HG03045 (cell line): ENCODE data around the gene TGFBR3.

Experiments used
- ATAC-seq: cut with Tn5 transposase; IDR thresholded peaks from one replicate; pipeline ENCODE4 v1.9.1; 2021; ENCODE audit warnings: mild to moderate bottlenecking, moderate library complexity; ENCODE audit not compliant: unreplicated experiment

Gene TGFBR3

GRCh38 chr1:91718368-91718767, 167.6 kb downstream of the TGFBR3 start:
- ATAC-seq = no peak

GRCh38 chr1:91717839-91718238, 168.1 kb downstream of the TGFBR3 start:
- ATAC-seq = no peak

- no peak for ATAC-seq
Measured at GRCh38 chr1:91716339-91716738, 169.6 kb downstream of the TGFBR3 start.

DNA sequence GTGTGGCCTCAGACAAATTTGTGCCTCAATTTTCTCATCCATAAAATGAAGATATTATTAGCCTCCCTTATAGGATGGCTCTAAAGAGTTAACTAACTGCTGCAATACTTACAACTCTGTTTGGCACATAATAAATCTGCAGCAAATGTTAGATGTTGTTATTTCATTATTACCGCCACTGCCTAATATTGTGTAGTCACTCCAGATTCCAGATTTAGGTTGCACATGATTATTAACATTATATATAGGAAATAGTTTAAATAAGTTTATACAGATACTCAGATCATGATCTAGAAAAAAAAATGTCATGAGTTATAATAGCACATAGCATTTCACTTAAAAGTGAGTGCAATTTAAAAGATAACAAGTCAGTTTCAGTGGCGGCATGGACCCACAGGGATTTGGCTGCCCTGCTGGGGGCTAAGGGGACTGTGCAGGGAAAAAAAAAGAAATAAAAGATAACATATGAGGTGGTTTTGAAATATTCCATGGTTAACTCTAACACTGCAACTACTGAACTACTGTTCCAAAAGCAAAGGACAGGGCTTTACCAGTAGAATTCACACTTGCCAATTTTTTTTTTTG, 170.4 kb downstream of the TGFBR3 start:
- no peak for ATAC-seq

DNA sequence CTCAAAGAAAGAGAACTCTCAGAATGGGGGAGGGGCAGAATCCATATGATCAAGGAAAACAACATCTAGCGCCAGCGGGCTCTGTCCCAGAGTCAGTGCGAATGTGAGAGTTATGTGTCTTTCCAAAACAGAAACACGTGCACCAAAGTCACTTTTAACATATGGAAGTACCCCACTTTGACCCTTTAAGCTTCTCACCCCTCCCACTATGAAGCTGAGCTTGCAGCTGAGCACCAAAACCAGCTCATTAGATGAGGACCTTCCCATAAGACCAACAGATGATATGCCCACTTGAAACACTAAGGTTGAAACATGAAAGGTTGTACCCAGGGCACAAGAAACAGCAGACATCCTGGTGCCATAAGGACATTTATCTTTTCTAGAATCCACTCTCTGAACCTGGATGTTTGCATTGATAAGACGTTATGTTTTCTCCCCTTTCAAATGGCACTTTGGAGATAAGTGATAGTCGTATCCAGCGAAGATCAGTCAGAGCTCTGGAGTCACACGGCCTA, 171.0 kb downstream of the TGFBR3 start:
- ATAC-seq = no peak

DNA sequence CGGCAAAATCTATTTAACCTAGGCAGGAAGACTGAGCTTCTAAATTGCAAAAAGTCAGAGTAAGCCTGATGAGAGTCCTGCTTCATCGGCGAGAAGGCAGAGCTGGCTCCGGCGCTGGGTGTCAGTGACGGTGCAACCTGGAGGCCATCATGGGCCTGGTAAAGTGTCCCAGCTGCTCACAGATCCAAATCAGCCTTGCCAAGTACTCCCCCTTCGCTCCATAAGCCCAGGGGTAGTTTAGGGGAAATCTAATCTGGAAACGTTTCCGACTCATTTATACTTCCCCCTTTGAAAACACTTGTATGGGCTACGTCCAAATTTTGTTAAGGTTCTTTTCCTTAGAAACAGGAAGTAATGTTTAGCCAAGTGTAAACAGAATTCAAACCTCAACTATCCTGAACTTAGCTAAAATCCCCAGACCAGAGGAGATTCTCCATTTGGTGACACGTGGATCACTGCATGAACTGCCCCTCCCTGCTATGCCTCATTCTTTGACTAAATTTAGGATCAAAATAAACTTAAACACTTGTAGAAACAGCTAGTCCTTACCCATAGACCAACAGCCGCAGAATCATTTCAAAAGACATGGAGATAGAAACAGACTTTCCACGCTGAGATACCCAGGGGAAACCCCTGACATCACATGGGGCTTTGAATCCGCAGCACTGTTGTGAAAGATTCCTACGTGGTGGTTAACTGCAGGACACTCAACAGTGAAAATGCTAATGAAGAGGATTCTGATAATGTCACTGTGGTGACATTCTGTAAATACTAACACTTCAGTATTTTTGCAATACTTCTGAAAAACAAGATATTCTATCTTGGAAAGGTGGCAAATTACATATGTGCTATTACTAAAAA, 172.7 kb downstream of the TGFBR3 start:
- ATAC-seq = peak; percentile 63

- ATAC-seq = no peak
Measured at GRCh38 chr1:91712393-91712792, 173.6 kb downstream of the TGFBR3 start.

- ATAC-seq = no peak
Measured at GRCh38 chr1:91711504-91712247, 174.3 kb downstream of the TGFBR3 start.

DNA sequence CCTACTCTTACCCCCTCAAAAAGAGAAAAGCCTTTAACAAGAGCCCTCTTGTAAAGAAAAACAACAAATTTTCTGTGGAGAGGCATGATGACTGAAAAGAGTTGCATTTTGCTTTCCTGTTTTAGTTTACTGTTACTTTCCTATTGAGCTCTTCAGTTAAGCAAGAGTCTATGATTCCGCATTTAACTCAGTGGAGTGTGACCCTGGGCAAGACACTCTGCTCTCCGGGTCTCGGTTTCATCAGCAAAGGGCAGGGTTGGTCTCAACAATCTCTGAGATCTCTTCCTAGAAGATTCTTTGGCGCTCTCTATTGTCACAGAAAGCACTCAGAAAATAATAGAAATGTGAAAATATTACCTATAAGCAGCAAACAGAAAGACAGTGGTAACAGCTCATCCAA, 175.7 kb downstream of the TGFBR3 start:
- no peak for ATAC-seq

DNA sequence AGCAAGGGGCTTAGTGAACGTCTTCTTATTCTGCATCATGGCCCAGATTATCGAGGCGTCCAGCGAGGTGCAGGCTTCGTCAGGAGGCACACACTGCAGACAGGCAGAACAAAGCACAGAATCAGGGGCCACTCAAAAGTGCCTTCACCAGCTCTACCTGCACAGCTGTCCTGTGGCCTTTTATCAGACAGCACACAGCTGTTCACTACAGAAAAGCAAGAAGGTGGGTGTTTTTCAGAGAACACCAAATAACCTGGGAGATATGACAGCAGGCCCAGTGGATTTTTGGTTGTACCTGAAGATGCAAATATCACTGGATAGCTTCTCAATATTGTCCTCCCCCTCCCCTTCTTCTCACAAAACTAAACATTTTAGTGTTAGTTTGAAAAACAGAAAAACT, 177.3 kb downstream of the TGFBR3 start:
- no peak for ATAC-seq

GRCh38 chr1:91707890-91708218, 178.1 kb downstream of the TGFBR3 start:
- no peak for ATAC-seq

GRCh38 chr1:91707114-91707889, 178.6 kb downstream of the TGFBR3 start:
- no peak for ATAC-seq

DNA sequence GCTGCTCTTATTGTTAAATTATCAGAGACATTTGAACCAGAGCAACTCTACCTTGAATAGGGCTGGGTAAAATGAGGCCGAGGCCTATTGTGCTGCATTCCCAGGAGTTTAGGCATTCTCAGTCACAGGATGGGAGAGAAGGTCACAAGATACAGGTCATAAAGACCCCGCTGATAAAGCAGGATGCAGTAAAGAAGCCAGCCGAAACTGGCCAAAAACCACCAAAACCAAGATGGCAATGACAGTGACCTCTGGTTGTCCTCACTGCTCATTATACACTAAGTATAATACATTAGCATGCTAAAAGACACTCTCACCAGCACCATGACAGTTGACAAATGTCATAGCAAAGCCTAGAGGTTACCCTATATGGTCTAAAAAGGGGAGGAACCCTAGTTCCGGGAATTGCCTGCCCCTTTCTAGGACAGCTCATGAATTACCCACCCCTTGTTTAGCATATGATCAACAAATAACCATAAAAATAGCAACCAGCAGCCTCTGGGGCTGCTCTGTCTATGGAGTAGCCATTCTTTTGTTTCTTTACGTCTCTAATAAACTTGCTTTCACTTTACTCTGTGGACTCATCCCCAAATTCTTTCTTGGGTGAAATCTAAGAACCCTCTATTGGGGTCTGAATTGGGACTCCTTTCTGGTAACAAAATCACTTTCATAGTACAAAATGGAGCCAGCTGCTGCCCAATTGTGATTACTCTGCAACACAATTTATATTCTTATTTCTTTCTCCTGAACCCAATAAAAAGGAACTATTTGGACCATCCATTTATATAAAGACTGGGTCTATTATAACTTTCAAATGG, 179.6 kb downstream of the TGFBR3 start:
- no peak for ATAC-seq

GRCh38 chr1:91704746-91705145, 181.2 kb downstream of the TGFBR3 start:
- ATAC-seq = no peak

DNA sequence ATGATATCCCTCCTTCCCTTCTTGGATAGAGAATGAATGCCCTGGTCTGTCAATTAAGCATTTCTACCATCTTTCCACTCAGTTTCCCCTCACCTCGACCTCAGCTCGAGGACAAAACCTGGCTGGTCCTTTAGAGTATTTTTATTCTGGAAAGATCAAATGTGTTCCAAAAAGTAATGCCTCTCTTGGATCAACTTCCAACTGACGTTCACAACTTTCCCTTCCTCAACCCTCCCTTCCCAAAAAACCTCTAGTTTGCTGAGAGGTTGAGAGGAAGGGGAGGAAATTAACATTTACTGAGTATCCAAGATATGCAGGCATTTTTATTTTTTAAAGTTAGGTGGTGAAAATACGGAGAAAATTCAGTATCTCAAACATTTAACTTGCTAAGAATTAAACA, 182.9 kb downstream of the TGFBR3 start:
- ATAC-seq = no peak

GRCh38 chr1:91701472-91701869, 184.5 kb downstream of the TGFBR3 start:
- no peak for ATAC-seq

GRCh38 chr1:91700771-91701471, 185.0 kb downstream of the TGFBR3 start:
- no peak for ATAC-seq

GRCh38 chr1:91700332-91700731, 185.6 kb downstream of the TGFBR3 start:
- ATAC-seq = no peak

GRCh38 chr1:91699339-91699974, 186.5 kb downstream of the TGFBR3 start:
- ATAC-seq = no peak
